Measurements from ENCODE around the gene SBF2.

The SBF2 gene

GRCh38 chr11:10295064-10295901 lies 1.3 kb upstream of the SBF2 start:
- peak overlapping the region; percentile 67 for H3K4me3 ChIP-seq (ENCODE audit: low read depth, low read length)
- DNase-seq (ENCODE audit: low read depth), result peak; percentile 55
- TF ChIP-seq MYC (IDR thresholded peaks at IDR 0.05; ENCODE audit: low read depth, low read length) (no peak), MAX (IDR thresholded peaks at IDR 0.05; ENCODE audit: low read depth, low read length) (no peak), CTCF (IDR thresholded peaks at IDR 0.05; ENCODE audit: low read depth, low read length) (no peak), POLR2A (IDR thresholded peaks at IDR 0.05; ENCODE audit: extremely low read depth, insufficient read length) (no peak)

- peak; percentile 45 for TF ChIP-seq POLR2A (IDR thresholded peaks at IDR 0.05; ENCODE audit: extremely low read depth, insufficient read length)
- TF ChIP-seq MAX (IDR thresholded peaks at IDR 0.05; ENCODE audit: low read depth, low read length), result 0 out of 2 replicates have a peak, but pooled peaks have one; percentile 4
- TF ChIP-seq MYC (IDR thresholded peaks at IDR 0.05; ENCODE audit: low read depth, low read length), result no peak
- TF ChIP-seq CTCF (IDR thresholded peaks at IDR 0.05; ENCODE audit: low read depth, low read length), result no peak
- peak overlapping the region; percentile 67 for H3K4me3 ChIP-seq (ENCODE audit: low read depth, low read length)
- peak; percentile 51 for DNase-seq (ENCODE audit: low read depth)
Measured at GRCh38 chr11:10294290-10294953, 403 bp upstream of the SBF2 start.

- DNase-seq (ENCODE audit: low read depth), result no peak
- H3K4me3 ChIP-seq (ENCODE audit: low read depth, low read length), result no peak overlapping the region
- TF ChIP-seq MYC (IDR thresholded peaks at IDR 0.05; ENCODE audit: low read depth, low read length), result no peak
- TF ChIP-seq MAX (IDR thresholded peaks at IDR 0.05; ENCODE audit: low read depth, low read length), result no peak
- TF ChIP-seq CTCF (IDR thresholded peaks at IDR 0.05; ENCODE audit: low read depth, low read length), result no peak
- TF ChIP-seq POLR2A (IDR thresholded peaks at IDR 0.05; ENCODE audit: extremely low read depth, insufficient read length), result no peak
Measured at GRCh38 chr11:10291801-10292638, 2.0 kb downstream of the SBF2 start.

GRCh38 chr11:10289765-10290380 lies 4.1 kb downstream of the SBF2 start:
- no peak for DNase-seq (ENCODE audit: low read depth)
- TF ChIP-seq POLR2A (IDR thresholded peaks at IDR 0.05; ENCODE audit: extremely low read depth, insufficient read length), result no peak
- no peak for TF ChIP-seq MYC (IDR thresholded peaks at IDR 0.05; ENCODE audit: low read depth, low read length)
- H3K4me3 ChIP-seq (ENCODE audit: low read depth, low read length), result no peak overlapping the region

GRCh38 chr11:10288881-10289764 lies 4.9 kb downstream of the SBF2 start:
- no peak for TF ChIP-seq MYC (IDR thresholded peaks at IDR 0.05; ENCODE audit: low read depth, low read length)
- TF ChIP-seq CTCF (IDR thresholded peaks at IDR 0.05; ENCODE audit: low read depth, low read length), result no peak
- H3K4me3 ChIP-seq (ENCODE audit: low read depth, low read length), result no peak overlapping the region
- no peak for DNase-seq (ENCODE audit: low read depth)
